Large intestine (tissue), 3 donors: ENCODE measurements around the gene TNFRSF21. TPM values are rescaled to one million over a fixed set of nuclear protein-coding genes. Genes with fewer than 3 reads are reported as not detected.
A peak's percentile ranks its signal among the peaks of the same experiment; 100 is the strongest.
"Not testable (repeated sequence)": the region's sequence is repeated elsewhere in the genome, so short reads cannot be mapped to it uniquely, and the experiment has no call there.

Source experiments
- DNase-seq, 2 donors: peaks; one replicate each; pipeline versions ENCODE4 v3.0.0 to v3.0.0-alpha.2; 2013
- H3K27ac ChIP-seq: one replicate; pipeline ENCODE4 v1.5.1; 2013; ENCODE audit warnings: low read length
- H3K27me3 ChIP-seq: 2 replicates; pipeline ENCODE4 v1.6.1; 2013; ENCODE audit warnings: low read length; ENCODE audit not compliant: control insufficient read depth, insufficient read depth
- H3K36me3 ChIP-seq: 2 replicates; pipeline ENCODE4 v1.6.1; 2013; ENCODE audit warnings: low read length; ENCODE audit not compliant: control insufficient read depth, insufficient read depth
- H3K4me1 ChIP-seq: one replicate; pipeline ENCODE4 v1.6.1; 2013; ENCODE audit warnings: low read length; ENCODE audit not compliant: control insufficient read depth, insufficient read depth
- H3K4me3 ChIP-seq: one replicate; pipeline ENCODE4 v1.5.1; 2013; ENCODE audit warnings: low read length
- H3K9me3 ChIP-seq: one replicate; pipeline ENCODE4 v1.6.1; 2013; ENCODE audit warnings: mild to moderate bottlenecking, low read depth, low read length, moderate library complexity; ENCODE audit not compliant: control insufficient read depth
- WGBS: methylation state at CpG from one replicate; pipeline ENCODE4 v1.1.5; 2013; ENCODE audit warnings: low lambda C conversion rate; ENCODE audit not compliant: insufficient coverage; 5-methylcytosine and 5-hydroxymethylcytosine counted together
- polyA plus RNA-seq: library from polyadenylated mRNA; unstranded; fragments of 120-200 nt; gene quantifications from one replicate; pipeline ENCODE4 v1.2.1, GENCODE V29; 2013

Gene TNFRSF21
- polyA plus RNA-seq, 1 donor: 22.8 TPM

DNA sequence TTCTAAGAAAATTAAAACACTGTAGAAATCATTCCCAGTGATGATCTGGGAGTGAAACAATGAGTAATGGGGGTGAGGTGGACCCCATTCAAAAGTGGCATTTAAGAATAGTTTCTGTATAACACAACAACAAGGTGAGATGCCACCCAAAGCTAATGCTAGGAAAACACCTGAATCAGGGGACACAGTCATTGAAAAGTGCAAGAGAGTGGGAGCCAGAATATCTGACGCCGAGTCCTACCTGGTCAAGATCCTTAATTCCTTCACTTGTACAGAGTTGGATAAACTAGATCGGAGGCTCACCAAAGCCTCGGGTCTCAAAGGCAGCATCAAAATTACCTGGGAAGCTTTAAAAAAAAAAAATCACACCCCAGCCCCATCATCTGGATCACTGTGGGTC, 17.7 kb downstream of the TNFRSF21 start:
- WGBS: no CpG with 5 or more reads among the region's 4 CpGs
- DNase-seq: no peak
- Histone ChIP-seq H3K27ac (no peak overlapping the region), H3K4me1 (no peaks in the 10 kb centered on the region), H3K27me3 (no peaks in the 10 kb centered on the region), H3K36me3 (no peaks in the 10 kb centered on the region), H3K9me3 (peaks cover 2% of the 10 kb centered on the region), H3K4me3 (no peak overlapping the region)

DNA sequence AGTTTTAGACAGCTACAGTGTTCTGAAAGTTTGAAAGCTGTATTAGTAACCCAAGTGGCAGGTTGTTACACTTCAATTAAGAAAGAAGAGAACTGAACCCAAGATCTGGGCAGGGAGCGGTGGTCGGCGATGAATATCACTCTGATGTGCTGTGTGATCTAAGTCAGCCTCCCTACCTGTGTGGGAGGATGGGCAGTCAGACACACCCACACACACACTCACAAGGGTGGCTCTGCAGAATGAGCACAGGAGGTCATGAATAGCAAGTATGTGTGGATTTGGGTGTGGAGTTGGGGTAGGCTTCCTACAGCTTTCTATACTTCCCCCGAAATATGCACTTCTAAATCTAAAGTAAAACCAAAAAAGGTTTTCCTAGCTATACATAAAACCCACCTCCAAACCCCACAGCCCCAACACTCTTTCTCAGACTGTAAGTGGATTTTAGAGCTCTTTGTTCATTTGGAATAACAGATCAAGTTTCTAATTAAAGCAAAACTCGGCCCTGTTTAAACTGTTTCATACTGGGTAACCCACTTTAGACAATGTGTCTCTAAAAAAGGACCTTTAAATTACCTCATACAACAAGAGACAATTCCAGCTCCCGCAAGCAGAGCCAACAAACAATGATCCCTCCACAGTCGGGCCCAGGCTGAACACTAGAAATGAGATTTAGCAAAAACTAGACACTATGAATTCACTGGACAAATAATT, 19.4 kb downstream of the TNFRSF21 start:
- 100% methylated on average over 1 of the region's 7 CpGs for WGBS
- H3K27ac ChIP-seq: no peak overlapping the region

DNA sequence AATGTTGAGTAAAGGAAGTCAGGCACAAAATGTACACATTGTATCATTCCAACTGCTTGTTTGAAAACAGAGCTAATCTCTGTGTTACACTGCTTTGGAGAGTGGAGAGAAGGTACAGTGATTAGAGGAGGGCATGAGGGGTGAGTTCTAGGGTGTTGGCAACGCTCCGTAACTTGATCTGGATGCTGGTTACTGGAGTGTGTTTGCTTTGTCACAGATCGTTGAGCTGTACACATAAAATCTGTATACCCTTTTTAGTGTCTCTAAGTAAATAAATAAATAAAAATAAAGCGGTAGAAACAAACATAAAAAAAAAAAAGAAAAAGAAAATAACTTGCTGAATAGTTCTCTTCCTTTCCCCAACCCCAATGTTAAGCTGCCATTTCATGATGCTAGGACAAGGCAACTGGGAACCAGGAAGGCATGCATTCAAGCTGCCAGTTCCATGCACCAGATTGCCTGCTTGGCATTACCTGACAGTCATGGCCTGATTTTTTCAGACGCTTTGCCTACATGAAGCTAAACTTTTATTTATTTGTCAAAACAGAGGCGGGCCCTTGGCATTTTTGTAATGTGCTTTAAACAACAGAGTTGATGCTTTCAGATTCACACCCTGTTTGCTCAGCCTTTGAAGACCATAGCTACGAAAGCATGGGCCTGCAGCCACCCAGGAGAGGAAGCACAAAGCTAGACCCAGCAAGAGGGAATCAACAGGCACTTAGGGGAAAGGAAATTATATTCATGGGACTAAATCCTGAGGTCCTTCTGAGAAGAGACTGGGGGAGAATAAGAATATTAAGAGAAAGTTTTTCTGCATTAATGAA, 21.2 kb downstream of the TNFRSF21 start:
- Histone ChIP-seq H3K36me3 (peaks cover 21% of the 10 kb centered on the region), H3K4me3 (no peak overlapping the region), H3K4me1 (no peaks in the 10 kb centered on the region), H3K27ac (no peak overlapping the region), H3K9me3 (peaks cover 2% of the 10 kb centered on the region), H3K27me3 (no peaks in the 10 kb centered on the region)
- 100% methylated on average over 1 of the region's 7 CpGs for WGBS
- DNase-seq: no peak

More for the DNA sequence above, 19.4 kb downstream of the TNFRSF21 start:
- H3K4me3 ChIP-seq: no peak overlapping the region
- H3K36me3 ChIP-seq: peaks cover 9% of the 10 kb centered on the region
- no peaks in the 10 kb centered on the region for H3K4me1 ChIP-seq
- no peak for DNase-seq
- no peaks in the 10 kb centered on the region for H3K27me3 ChIP-seq
- peaks cover 2% of the 10 kb centered on the region for H3K9me3 ChIP-seq

DNA sequence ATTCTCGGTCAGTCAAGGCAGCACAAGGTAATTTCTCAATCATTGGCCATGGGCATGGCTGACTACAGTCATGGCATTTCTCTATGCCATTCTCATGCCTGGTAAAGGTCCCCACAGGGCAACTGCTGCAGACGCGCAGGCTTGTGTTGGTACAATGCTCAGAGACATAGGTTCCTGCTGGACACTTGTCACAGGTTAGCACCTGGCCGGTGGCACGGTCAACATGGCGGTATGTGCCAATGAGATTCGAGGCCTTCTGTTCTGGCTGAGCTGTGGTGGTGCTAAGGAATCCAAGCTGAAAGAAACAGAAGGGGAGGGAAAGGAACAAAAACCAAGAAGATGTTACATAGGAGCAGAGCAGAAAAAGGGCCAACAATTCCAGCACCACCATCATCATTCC, 23.4 kb downstream of the TNFRSF21 start:
- H3K9me3 ChIP-seq: peaks cover 2% of the 10 kb centered on the region
- H3K27me3 ChIP-seq: no peaks in the 10 kb centered on the region
- H3K4me1 ChIP-seq: no peaks in the 10 kb centered on the region
- peaks cover 21% of the 10 kb centered on the region for H3K36me3 ChIP-seq
- 100% methylated on average over 2 of the region's 7 CpGs for WGBS
- DNase-seq: no peak
- H3K4me3 ChIP-seq: no peak overlapping the region
- no peak overlapping the region for H3K27ac ChIP-seq

DNA sequence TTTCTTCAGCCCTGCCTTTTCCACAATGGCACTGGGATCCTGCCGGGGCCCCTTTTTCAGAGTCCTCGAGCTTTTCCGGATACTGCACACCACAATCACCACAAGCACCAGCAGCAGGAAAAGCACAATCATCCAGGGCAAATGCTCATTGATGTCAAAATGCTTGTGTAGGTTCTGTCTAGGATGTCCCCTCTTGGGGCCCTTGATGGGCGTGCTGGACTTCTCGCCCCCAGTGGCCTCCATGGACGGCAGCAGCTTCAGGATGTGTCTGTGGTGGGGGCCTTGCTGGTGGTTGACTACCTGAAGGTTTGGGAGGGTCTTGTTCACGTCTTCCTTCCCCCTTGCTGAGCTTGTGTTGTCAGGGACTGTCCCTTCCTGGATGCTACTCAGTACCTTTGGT, 25.7 kb downstream of the TNFRSF21 start:
- no peak overlapping the region for H3K4me3 ChIP-seq
- no peak for DNase-seq
- H3K4me1 ChIP-seq: peaks cover 3% of the 10 kb centered on the region
- no peaks in the 10 kb centered on the region for H3K9me3 ChIP-seq
- H3K36me3 ChIP-seq: peaks cover 21% of the 10 kb centered on the region
- H3K27me3 ChIP-seq: no peaks in the 10 kb centered on the region
- no CpG with 5 or more reads among the region's 7 CpGs for WGBS
- no peak overlapping the region for H3K27ac ChIP-seq

DNA sequence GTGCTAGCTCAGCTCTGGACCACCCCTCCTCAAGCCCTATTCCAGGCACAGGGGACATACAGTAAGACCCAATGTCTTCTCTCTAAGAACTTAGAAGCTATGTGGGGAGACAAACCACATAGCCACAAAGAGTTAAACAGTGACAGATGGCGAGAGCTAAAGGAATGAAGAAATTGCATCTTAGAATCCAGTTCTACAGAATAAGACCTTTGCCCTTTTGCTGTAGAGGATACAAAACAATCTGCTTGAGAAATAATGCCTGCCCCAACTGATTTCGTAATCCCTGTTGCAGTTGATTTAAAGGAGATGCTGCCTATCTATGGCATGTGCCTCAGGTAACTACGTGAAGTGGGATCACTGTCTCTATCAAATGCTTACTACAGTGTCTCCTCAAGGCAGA, 31.2 kb downstream of the TNFRSF21 start:
- Histone ChIP-seq H3K36me3 (peaks cover 5% of the 10 kb centered on the region), H3K27me3 (no peaks in the 10 kb centered on the region), H3K27ac (peak overlapping the region; percentile 53), H3K9me3 (no peaks in the 10 kb centered on the region), H3K4me1 (peaks cover 11% of the 10 kb centered on the region), H3K4me3 (no peak overlapping the region)
- DNase-seq: peak; percentile 77 to 87
- no CpG with 5 or more reads among the region's 3 CpGs for WGBS

DNA sequence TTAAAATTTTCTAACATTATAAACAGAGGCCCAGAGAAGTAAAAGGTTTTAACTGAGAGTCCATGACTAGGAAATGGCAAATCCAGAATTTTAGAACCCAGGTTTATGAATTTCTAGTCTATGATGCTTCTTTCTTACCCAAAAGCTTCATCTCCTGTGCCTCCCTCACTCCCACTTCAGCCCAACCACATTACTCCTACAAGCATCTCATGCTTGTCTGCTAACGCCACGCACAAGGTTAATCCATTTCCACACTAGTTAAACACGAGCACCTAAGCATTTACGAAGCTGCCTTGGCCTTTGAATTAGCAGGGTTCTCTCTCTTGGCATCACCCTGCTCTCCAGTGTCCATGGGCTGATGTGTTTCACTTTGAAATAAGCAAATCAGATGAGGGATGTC, 32.0 kb downstream of the TNFRSF21 start:
- no CpG with 5 or more reads among the region's 4 CpGs for WGBS
- no peak for DNase-seq
- peaks cover 11% of the 10 kb centered on the region for H3K4me1 ChIP-seq

DNA sequence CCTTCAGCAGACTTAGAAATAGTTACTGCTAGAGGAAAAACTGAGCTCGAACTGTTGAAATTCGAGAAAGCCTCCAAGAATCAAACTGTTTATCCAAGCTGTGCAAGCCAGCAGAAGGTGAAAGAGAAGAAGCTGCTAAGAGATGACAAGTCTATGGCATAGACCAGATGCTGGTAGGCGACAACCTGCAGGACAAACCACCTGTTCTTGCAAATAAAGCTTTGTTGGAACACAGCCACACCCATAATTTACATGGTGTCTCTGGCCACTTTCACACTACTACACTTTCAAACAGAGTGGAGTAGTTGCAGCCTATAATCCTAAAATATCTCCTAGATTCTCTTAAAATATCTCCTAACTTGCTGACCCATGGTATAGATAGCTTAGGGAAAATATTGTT, 33.3 kb downstream of the TNFRSF21 start:
- Histone ChIP-seq H3K4me3 (no peak overlapping the region), H3K4me1 (peaks cover 11% of the 10 kb centered on the region), H3K9me3 (no peaks in the 10 kb centered on the region), H3K27ac (no peak overlapping the region), H3K27me3 (no peaks in the 10 kb centered on the region), H3K36me3 (peaks cover 5% of the 10 kb centered on the region)
- DNase-seq: no peak
- WGBS: no CpG with 5 or more reads among the region's 3 CpGs

More for the DNA sequence above, 32.0 kb downstream of the TNFRSF21 start:
- no peak overlapping the region for H3K4me3 ChIP-seq
- no peaks in the 10 kb centered on the region for H3K27me3 ChIP-seq
- H3K36me3 ChIP-seq: peaks cover 5% of the 10 kb centered on the region
- H3K9me3 ChIP-seq: no peaks in the 10 kb centered on the region
- no peak overlapping the region for H3K27ac ChIP-seq

DNA sequence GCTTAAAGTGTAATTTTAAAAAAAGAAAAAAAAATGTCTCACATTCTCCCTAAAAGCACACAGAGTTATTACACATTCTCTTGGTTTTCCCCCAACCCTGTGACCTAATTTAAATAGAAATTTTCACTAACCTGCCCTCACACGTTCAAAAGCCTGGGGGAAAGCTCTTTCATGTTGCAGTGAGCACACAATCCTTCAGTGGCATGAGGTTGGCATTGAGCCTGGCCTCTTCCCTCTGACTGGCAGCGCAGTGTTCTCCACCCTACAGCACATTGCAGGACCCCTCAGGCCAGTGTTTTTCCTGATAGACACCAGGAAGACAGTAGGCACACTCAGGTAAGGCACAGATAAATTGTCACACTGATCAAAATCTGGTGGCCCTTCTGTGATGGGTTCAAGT, 34.1 kb downstream of the TNFRSF21 start:
- H3K27ac ChIP-seq: no peak overlapping the region
- H3K4me1 ChIP-seq: peaks cover 11% of the 10 kb centered on the region
- H3K36me3 ChIP-seq: peaks cover 5% of the 10 kb centered on the region
- H3K4me3 ChIP-seq: no peak overlapping the region
- no peak for DNase-seq
- H3K9me3 ChIP-seq: no peaks in the 10 kb centered on the region
- no CpG with 5 or more reads among the region's 2 CpGs for WGBS
- no peaks in the 10 kb centered on the region for H3K27me3 ChIP-seq

DNA sequence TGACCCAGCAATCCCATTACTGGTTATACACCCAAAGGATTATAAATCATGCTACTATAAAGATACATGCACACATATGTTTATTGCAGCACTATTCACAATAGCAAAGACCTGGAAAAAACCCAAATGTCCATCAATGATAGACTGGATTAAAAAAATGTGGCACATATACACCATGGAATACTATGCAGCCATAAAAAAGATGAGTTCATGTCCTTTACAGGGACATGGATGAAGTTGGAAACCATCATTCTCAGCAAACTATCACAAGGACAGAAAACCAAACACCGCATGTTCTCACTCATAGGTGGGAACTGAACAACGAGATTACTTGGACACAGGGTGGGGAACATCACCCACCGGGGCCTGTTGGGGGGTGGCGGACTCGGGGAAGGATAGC, 34.6 kb downstream of the TNFRSF21 start:
- not testable (repeated sequence) for H3K36me3 ChIP-seq, H3K27me3 ChIP-seq, H3K27ac ChIP-seq, DNase-seq, H3K9me3 ChIP-seq, H3K4me3 ChIP-seq
- WGBS: no CpG with 5 or more reads among the region's 5 CpGs
- peaks cover 11% of the 10 kb centered on the region for H3K4me1 ChIP-seq
